Fibroblast of villous mesenchyme (primary cell): Measurements from ENCODE around the gene ADAMTS16. TPM values are rescaled to one million over a fixed set of nuclear protein-coding genes. Genes with fewer than 3 reads are reported as not detected.

Experiments used
- DNase-seq: peaks from one replicate; pipeline ENCODE4 v3.0.0-alpha.2; 2010; ENCODE audit warnings: low read depth
- H3K4me3 ChIP-seq: 2 replicates; pipeline ENCODE4 v1.5.1; 2011; ENCODE audit warnings: low read depth, mild to moderate bottlenecking, low read length
- total RNA-seq: library from RNA; depleted of rRNA; stranded (reverse); fragments of >200 nt; gene quantifications from 2 replicates; pipeline ENCODE4 v1.2.3, GENCODE V29; 2012
- TF ChIP-seq, protein P1 (sequence below): IDR thresholded peaks from 2 replicates; pipeline ENCODE4 v1.5.1; 2012; ENCODE audit warnings: low read depth, mild to moderate bottlenecking, low read length; ENCODE audit not compliant: insufficient read depth

ADAMTS16 gene
- total RNA-seq, 1 donor = under 0.01 TPM

DNA sequence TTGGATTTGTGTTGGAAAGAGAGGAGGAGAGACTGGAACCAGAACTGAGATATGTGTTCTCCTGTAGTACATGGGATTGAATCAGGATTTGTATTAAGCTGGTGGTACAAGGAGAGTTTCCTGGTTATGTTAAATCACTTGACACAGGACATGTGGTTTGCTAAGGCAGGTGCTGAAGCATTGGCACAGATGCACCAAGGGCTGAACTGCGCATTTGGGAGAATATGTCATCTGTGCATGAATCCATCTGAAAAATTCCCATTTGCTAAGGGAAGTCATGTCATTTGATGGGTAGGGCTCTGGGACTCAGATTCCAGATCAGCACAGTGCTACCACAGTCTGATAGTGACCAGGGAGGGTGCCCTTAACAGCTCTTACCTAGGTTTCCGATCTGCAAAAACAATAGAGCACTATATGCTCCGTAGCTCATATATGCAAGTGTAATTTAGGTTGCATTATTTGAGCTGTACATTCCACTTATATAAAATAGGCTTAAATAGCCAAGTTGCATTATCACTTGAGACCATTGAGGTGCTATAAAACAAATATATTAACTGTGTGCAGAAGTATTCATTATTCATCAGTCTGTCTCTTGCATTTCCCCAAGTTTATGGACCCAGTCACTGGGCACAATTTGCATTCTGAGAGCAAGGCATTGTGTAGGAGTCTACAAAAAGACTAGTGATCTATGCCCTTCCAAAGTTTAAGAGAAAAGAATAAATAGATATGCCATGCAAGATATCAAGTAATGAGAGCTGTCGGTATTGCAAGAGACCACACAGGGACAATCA, 55.2 kb downstream of the ADAMTS16 start:
- DNase-seq = no peak
- no peak overlapping the region for H3K4me3 ChIP-seq
- TF ChIP-seq, protein P1, sequence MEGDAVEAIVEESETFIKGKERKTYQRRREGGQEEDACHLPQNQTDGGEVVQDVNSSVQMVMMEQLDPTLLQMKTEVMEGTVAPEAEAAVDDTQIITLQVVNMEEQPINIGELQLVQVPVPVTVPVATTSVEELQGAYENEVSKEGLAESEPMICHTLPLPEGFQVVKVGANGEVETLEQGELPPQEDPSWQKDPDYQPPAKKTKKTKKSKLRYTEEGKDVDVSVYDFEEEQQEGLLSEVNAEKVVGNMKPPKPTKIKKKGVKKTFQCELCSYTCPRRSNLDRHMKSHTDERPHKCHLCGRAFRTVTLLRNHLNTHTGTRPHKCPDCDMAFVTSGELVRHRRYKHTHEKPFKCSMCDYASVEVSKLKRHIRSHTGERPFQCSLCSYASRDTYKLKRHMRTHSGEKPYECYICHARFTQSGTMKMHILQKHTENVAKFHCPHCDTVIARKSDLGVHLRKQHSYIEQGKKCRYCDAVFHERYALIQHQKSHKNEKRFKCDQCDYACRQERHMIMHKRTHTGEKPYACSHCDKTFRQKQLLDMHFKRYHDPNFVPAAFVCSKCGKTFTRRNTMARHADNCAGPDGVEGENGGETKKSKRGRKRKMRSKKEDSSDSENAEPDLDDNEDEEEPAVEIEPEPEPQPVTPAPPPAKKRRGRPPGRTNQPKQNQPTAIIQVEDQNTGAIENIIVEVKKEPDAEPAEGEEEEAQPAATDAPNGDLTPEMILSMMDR = no peak

DNA sequence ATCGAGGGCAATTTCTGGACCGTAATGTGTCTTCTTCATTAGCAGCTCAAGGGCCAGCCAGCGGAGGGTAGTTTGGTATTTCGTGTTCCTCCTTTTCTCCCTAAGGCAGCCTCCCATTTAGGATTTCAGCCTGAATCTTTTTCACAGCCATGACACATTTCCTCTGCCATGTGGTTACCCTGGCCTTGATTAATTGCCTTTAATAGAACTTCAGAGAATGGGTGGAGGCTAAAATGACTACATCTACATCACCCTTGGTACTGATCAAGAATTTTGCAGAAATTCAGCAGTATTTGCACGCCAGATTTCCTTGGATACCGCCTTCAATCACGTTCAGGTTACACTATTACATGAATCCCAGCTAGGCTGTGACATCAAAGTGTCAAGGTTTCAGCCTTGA, 58.0 kb downstream of the ADAMTS16 start:
- H3K4me3 ChIP-seq = no peak overlapping the region
- TF ChIP-seq, protein P1 = no peak
- no peak for DNase-seq

DNA sequence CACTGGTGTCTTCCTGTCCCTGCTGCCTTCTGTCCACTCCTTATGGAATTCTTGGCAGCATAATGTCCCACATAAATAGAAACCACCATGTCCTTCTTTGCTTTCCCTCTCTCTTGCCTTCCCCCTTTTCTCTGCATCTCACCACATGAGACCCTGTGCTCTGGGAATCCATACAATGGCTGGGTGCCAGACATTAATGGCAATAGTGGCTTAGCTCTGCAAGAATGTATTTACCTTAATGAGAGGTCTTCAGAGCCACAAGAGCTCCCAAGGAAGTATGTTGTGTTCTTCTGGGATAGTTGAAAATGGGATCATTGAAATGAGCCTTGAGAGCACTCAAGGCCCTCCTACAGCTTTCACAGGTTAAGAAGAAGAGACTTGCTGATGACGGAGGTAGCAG, 58.7 kb downstream of the ADAMTS16 start:
- TF ChIP-seq, protein P1 = no peak
- no peak overlapping the region for H3K4me3 ChIP-seq
- no peak for DNase-seq

DNA sequence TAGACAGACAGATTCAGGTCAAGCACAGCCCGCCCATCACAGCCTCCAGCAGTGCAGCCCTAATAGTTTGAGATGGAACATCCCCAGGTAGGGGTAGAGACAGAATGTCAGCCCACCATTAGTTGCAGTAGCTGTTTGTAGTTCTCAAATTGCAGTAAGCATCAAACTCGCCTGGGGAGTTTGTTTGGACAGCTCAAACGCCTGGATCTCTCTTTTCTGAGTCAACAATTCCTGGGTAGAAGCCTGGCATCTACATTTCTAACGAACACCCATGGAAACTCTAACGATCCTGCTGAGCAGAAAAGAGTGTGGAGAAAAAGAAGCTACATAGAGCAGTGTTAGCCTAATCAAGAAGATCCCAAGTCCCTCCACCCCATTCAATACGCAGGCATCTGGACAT, 59.4 kb downstream of the ADAMTS16 start:
- DNase-seq = no peak
- TF ChIP-seq, protein P1 = no peak
- H3K4me3 ChIP-seq = no peak overlapping the region

DNA sequence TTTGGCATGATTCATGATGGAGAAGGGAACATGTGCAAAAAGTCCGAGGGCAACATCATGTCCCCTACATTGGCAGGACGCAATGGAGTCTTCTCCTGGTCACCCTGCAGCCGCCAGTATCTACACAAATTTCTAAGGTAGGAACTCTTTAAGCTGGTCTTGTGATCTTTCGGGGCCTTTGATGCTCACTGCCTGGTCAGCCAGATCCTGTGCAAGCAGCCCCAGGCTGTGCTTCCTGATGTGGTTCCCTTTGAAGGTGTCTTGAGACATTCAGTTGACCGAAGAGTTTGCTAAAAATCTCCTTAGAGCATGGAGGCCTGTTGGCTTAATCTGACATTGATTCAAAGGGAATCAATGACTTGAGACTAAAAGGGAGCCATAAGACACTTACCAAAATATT, 60.0 kb downstream of the ADAMTS16 start:
- TF ChIP-seq, protein P1 = no peak
- H3K4me3 ChIP-seq = no peak overlapping the region
- DNase-seq = no peak

DNA sequence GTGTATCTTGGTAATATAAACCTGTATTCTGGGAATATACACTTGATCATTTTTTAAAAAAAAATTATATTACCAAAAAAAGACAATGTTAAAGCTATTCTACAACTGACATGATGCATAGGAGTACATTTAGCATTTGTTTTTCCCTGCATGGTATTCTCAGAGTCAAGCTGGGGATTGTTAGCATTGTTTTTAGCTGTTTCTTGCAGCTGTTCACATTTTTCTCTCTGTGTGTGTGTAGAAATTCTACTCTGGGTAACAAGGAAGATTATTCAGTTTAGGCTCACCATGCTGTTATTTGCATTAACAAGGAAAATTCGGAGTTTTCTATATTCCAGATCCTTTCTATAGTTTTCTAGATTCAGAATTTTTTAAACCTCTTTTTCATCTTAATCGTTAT, 62.2 kb downstream of the ADAMTS16 start:
- no peak overlapping the region for H3K4me3 ChIP-seq
- DNase-seq = no peak
- TF ChIP-seq, protein P1 = no peak

DNA sequence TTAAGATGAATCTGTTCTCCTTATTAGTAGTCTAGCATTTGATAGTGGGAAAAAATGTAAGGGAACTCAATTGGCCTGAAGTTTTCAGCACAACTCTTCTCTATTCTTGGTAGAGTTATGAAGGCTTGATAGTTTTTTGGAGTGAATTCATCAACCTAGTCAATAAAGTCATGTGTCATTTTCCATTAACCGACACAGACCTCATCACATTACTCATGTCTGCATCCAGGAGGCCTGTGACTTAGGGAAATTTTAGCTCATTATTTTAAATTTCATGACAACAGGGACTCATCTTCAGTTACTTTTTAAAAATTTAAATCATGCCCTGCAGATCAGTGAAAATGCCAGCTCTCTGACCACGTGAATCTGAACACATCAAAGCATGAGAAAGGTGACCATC, 63.3 kb downstream of the ADAMTS16 start:
- no peak for DNase-seq
- TF ChIP-seq, protein P1 = no peak
- H3K4me3 ChIP-seq = no peak overlapping the region
